Loucy (cell line): ENCODE data around the gene SORCS1.

Source experiments
- H2AFZ ChIP-seq: fragments of 200-600 bp; sonication (generic); 2 replicates; pipeline ENCODE4 v1.6.0; 2016; ENCODE audit warnings: antibody characterized with exemption, mild to moderate bottlenecking, low read length, moderate library complexity
- H3F3A ChIP-seq: fragments of 200-600 bp; 2 replicates; pipeline ENCODE4 v1.6.0; 2016; ENCODE audit warnings: antibody characterized with exemption, low read depth, mild to moderate bottlenecking
- H3K27me3 ChIP-seq: fragments of 200-600 bp; sonication (generic); 2 replicates; pipeline ENCODE4 v1.6.1; 2014; ENCODE audit warnings: low read length, mild to moderate bottlenecking; ENCODE audit not compliant: insufficient read depth, poor library complexity, severe bottlenecking
- H3K36me3 ChIP-seq: fragments of 200-600 bp; sonication (generic); 2 replicates; pipeline ENCODE4 v1.6.1; 2016; ENCODE audit warnings: low read length; ENCODE audit not compliant: insufficient read depth
- H3K4me1 ChIP-seq: fragments of 200-600 bp; sonication (generic); 2 replicates; pipeline ENCODE4 v1.5.1; 2014; ENCODE audit warnings: low read length, mild to moderate bottlenecking; ENCODE audit not compliant: insufficient read depth, poor library complexity, severe bottlenecking
- H3K4me2 ChIP-seq: fragments of 200-600 bp; sonication (generic); 2 replicates; pipeline ENCODE4 v1.6.0; 2014; ENCODE audit warnings: antibody characterized with exemption, low read length, low read depth, mild to moderate bottlenecking; ENCODE audit not compliant: poor library complexity, severe bottlenecking
- H3K4me3 ChIP-seq: fragments of 200-600 bp; sonication (generic); 2 replicates; pipeline ENCODE4 v1.5.1; 2014; ENCODE audit warnings: low read length, mild to moderate bottlenecking, mixed read lengths; ENCODE audit not compliant: poor library complexity, severe bottlenecking
- H3K79me2 ChIP-seq: fragments of 200-600 bp; sonication (generic); 2 replicates; pipeline ENCODE4 v1.6.1; 2014; ENCODE audit warnings: low read length; ENCODE audit not compliant: insufficient read depth
- H3K9ac ChIP-seq: fragments of 200-600 bp; sonication (generic); 2 replicates; pipeline ENCODE4 v1.6.0; 2014; ENCODE audit warnings: mild to moderate bottlenecking, low read depth, low read length, moderate library complexity; ENCODE audit not compliant: poor library complexity, severe bottlenecking
- H3K9me2 ChIP-seq: fragments of 200-600 bp; sonication (generic); replicated peaks from 2 replicates; pipeline ENCODE4 v1.6.1; 2016; ENCODE audit warnings: low read depth, low read length, mixed read lengths
- H3K9me3 ChIP-seq: fragments of 200-600 bp; sonication (generic); 2 replicates; pipeline ENCODE4 v1.6.1; 2014; ENCODE audit warnings: mild to moderate bottlenecking, antibody characterized with exemption, low read length, low read depth; ENCODE audit not compliant: insufficient read depth
- H4K20me1 ChIP-seq: fragments of 200-600 bp; sonication (generic); 2 replicates; pipeline ENCODE4 v1.6.0; 2014; ENCODE audit warnings: antibody characterized with exemption, low read length, mild to moderate bottlenecking; ENCODE audit not compliant: insufficient read depth, poor library complexity, severe bottlenecking
- CTCF ChIP-seq: fragments of 200-600 bp; sonication (generic); conservative IDR thresholded peaks from 2 replicates; pipeline ENCODE4 v1.5.1; 2014; ENCODE audit warnings: mild to moderate bottlenecking, antibody characterized with exemption, low read length
- EZH2phosphoT487 ChIP-seq: fragments of 200-600 bp; IDR thresholded peaks from 2 replicates; pipeline ENCODE4 v1.6.1; 2018; ENCODE audit warnings: antibody characterized with exemption, mild to moderate bottlenecking, moderate library complexity, borderline replicate concordance

The SORCS1 gene

DNA sequence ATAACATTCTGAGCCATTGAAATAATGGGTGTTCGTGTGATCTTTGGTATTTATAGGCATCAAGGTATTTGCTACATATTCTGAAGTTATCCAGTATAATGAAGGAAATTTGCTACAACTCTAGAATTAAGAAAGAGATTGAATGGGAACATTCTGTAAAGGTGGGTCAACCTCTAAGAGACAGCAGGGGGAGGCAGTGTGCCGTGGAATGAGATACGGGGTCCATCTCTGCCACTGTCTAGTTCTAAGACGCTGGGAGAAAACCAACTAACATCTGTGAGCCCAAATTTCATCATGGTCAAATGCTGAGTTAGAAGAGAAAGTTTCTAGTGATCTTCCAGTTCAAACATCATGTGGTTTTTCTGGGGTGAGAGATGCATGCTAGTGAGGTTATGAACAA is 368.9 kb downstream of the SORCS1 start:
- TF ChIP-seq EZH2phosphoT487, result no peak
- peak; percentile 88 for TF ChIP-seq CTCF
- Histone ChIP-seq H3K9ac (no peak overlapping the region), H3F3A (no peaks in the 10 kb centered on the region), H2AFZ (no peak overlapping the region), H3K4me1 (peaks cover 23% of the 10 kb centered on the region), H3K36me3 (no peaks in the 10 kb centered on the region), H3K79me2 (no peaks in the 10 kb centered on the region), H3K27me3 (no peaks in the 10 kb centered on the region), H4K20me1 (no peaks in the 10 kb centered on the region), H3K9me3 (peaks cover 6% of the 10 kb centered on the region; the same call in 1 of the 2 replicates), H3K4me2 (no peak overlapping the region), H3K4me3 (no peak overlapping the region), H3K9me2 (no peaks in the 10 kb centered on the region)

- Histone ChIP-seq H3K9me3 (peaks cover 12% of the 10 kb centered on the region; the same call in 1 of the 2 replicates), H3K9me2 (no peaks in the 10 kb centered on the region), H3K27me3 (no peaks in the 10 kb centered on the region)
These were observed 370.9 kb downstream of the SORCS1 start for GRCh38 chr10:106793617-106794016.

DNA sequence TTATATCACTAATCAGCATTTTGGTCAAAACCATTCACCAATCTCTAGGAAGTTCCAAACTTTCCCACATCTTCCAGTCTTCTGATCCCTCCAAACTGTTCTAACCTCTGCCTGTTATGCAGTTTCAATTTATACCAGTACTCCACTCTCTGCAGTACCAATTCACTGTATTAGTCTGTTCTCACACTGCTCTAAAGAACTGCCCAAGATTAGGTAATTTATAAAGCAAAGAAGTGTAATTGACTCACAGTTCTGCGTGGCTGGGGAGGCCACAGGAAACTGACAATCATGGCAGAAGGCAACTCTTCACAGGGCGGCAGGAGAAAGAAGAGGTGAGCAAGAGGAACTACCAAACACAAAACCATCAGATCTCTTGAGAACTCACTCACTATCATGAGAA is 374.9 kb downstream of the SORCS1 start:
- H3K9me2 ChIP-seq, result no peaks in the 10 kb centered on the region
- H3K4me2 ChIP-seq, result no peak overlapping the region
- no peak overlapping the region for H3K4me3 ChIP-seq
- no peak overlapping the region for H2AFZ ChIP-seq
- peaks cover 12% of the 10 kb centered on the region; the same call in 1 of the 2 replicates for H3K9me3 ChIP-seq
- TF ChIP-seq EZH2phosphoT487 (no peak), CTCF (no peak)
- no peaks in the 10 kb centered on the region for H4K20me1 ChIP-seq
- H3F3A ChIP-seq, result no peaks in the 10 kb centered on the region
- no peaks in the 10 kb centered on the region for H3K27me3 ChIP-seq
- H3K9ac ChIP-seq, result no peak overlapping the region
- H3K4me1 ChIP-seq, result peaks cover 12% of the 10 kb centered on the region
- no peaks in the 10 kb centered on the region for H3K36me3 ChIP-seq
- H3K79me2 ChIP-seq, result no peaks in the 10 kb centered on the region

More at GRCh38 chr10:106793617-106794016, 370.9 kb downstream of the SORCS1 start:
- Histone ChIP-seq H3F3A (no peaks in the 10 kb centered on the region), H3K4me2 (no peak overlapping the region), H4K20me1 (no peaks in the 10 kb centered on the region), H3K79me2 (no peaks in the 10 kb centered on the region), H2AFZ (peak overlapping the region; percentile 69), H3K36me3 (no peaks in the 10 kb centered on the region), H3K9ac (no peak overlapping the region), H3K4me3 (no peak overlapping the region), H3K4me1 (peaks cover 16% of the 10 kb centered on the region)
- TF ChIP-seq EZH2phosphoT487 (no peak), CTCF (no peak)
